ENCODE measurements around the gene RAB12. TPM values are rescaled to one million over a fixed set of nuclear protein-coding genes. Genes with fewer than 3 reads are reported as not detected.
A peak's percentile ranks its signal among the peaks of the same experiment; 100 is the strongest.

Gene RAB12
- total RNA-seq, 1 experiment from 2014 or later = 51.3 TPM

DNA sequence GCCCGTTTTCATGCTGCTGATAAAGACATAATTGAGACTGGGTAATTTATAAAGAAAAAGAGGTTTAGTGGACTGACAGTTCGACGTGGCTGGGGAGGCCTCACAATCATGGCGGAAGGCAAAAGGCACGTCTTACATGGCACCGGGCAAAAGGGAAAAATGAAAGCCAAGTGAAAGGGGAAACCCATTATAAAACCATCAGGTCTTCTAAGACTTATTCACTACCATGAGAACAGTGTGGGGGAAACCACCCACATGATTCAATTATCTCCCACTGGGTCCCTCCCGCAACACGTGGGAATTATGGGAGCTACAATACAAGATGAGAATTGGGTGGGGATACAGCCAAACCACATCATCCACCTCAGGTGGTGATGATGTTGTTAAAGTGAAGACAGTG, 3.3 kb upstream of the RAB12 start:
- Histone ChIP-seq H2BK15ac (ENCODE audit: low read depth, low read length) (no peak overlapping the region), H4K91ac (ENCODE audit: insufficient read length, low read depth, low read length) (no peak overlapping the region), H3K79me1 (ENCODE audit: insufficient read depth, low read depth, low read length, poor library complexity, severe bottlenecking) (no peaks in the 10 kb centered on the region), H3K9ac (ENCODE audit: extremely low read depth, insufficient read length, low read length) (no peak overlapping the region), H2AK5ac (ENCODE audit: insufficient read length, low read length) (no peak overlapping the region), H3T11ph (ENCODE audit: low read length) (no peak overlapping the region), H2BK120ac (ENCODE audit: low read depth, low read length, poor library complexity, severe bottlenecking) (no peak overlapping the region), H3K27me3 (ENCODE audit: insufficient read depth, low read length) (no peaks in the 10 kb centered on the region), H2BK5ac (ENCODE audit: insufficient read length, low read length) (no peak overlapping the region), H2AFZ (ENCODE audit: low read length) (no peak overlapping the region), H4K5ac (ENCODE audit: insufficient read length, low read depth, low read length) (no peak overlapping the region), H4K8ac (replicated peaks; ENCODE audit: insufficient read length, low read depth, low read length) (no peak overlapping the region), H3K14ac (ENCODE audit: insufficient read depth, low read length) (no peak overlapping the region), H3K4ac (ENCODE audit: low read depth, low read length) (no peak overlapping the region), H2BK20ac (ENCODE audit: low read depth, low read length, poor library complexity, severe bottlenecking) (no peak overlapping the region), H3K4me1 (ENCODE audit: insufficient read depth, low read length) (no peaks in the 10 kb centered on the region), H3K56ac (ENCODE audit: insufficient read length, low read depth, low read length) (no peak overlapping the region), H3K18ac (ENCODE audit: insufficient read length, low read depth, low read length) (no peak overlapping the region), H3K23ac (ENCODE audit: insufficient read length, low read depth, low read length) (no peak overlapping the region), H3K4me2 (ENCODE audit: insufficient read depth, insufficient read length, low read length) (no peak overlapping the region), H4K20me1 (ENCODE audit: control insufficient read depth, insufficient read depth, insufficient read length) (no peaks in the 10 kb centered on the region), H3K79me2 (ENCODE audit: insufficient read depth, low read length) (peaks cover 12% of the 10 kb centered on the region), H3K9me3 (ENCODE audit: control insufficient read depth, low read depth, low read length) (no peaks in the 10 kb centered on the region), H3K27ac (ENCODE audit: insufficient read length, low read depth, low read length) (no peak overlapping the region), H3K23me2 (ENCODE audit: insufficient read length, low read depth, low read length, poor library complexity, severe bottlenecking) (peaks cover 13% of the 10 kb centered on the region), H2BK12ac (ENCODE audit: insufficient read length, low read depth, low read length) (no peak overlapping the region)
- H3K4me1 Mint-ChIP-seq = peaks cover 23 to 25% of the 10 kb centered on the region in 2 experiments
- no peak overlapping the region for H3K4me3 Mint-ChIP-seq
- no CpG with 5 or more reads among the region's 8 CpGs for WGBS (ENCODE audit: extremely low coverage, insufficient read length, low lambda C conversion rate)
- H3K27ac Mint-ChIP-seq = peak overlapping the region in 1 of 3 experiments; percentile 13; a peak in 1 of 7 replicates
- no peak for DNase-seq
- peaks cover 18% of the 10 kb centered on the region for H3K27me3 Mint-ChIP-seq (ENCODE audit: low read depth)
- TF ChIP-seq, protein P1, sequence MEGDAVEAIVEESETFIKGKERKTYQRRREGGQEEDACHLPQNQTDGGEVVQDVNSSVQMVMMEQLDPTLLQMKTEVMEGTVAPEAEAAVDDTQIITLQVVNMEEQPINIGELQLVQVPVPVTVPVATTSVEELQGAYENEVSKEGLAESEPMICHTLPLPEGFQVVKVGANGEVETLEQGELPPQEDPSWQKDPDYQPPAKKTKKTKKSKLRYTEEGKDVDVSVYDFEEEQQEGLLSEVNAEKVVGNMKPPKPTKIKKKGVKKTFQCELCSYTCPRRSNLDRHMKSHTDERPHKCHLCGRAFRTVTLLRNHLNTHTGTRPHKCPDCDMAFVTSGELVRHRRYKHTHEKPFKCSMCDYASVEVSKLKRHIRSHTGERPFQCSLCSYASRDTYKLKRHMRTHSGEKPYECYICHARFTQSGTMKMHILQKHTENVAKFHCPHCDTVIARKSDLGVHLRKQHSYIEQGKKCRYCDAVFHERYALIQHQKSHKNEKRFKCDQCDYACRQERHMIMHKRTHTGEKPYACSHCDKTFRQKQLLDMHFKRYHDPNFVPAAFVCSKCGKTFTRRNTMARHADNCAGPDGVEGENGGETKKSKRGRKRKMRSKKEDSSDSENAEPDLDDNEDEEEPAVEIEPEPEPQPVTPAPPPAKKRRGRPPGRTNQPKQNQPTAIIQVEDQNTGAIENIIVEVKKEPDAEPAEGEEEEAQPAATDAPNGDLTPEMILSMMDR (conservative IDR thresholded peaks at IDR 0.05) = no peak
- H3K9me3 Mint-ChIP-seq = no peaks in the 10 kb centered on the region; a peak in 1 of 5 replicates
- peaks cover 0 to 6% (median 4%) of the 10 kb centered on the region in 3 experiments; a peak in 4 of 7 replicates for H3K36me3 Mint-ChIP-seq (ENCODE audit: insufficient read depth in 1 of 3, low read depth in 3 of 3)
